Muscle of leg (tissue), 11 donors: ENCODE data around the gene RFC1. TPM values are rescaled to one million over a fixed set of nuclear protein-coding genes. Genes with fewer than 3 reads are reported as not detected.
"Not testable (repeated sequence)": the region's sequence is repeated elsewhere in the genome, so short reads cannot be mapped to it uniquely, and the experiment has no call there.

Experiments used
- DNase-seq: peaks from one replicate; pipeline ENCODE4 v3.0.0; 2013
- H3K27ac ChIP-seq: one replicate; pipeline ENCODE4 v1.5.1; 2013; ENCODE audit warnings: mild to moderate bottlenecking, low read length, control low read depth
- H3K27me3 ChIP-seq: one replicate; pipeline ENCODE4 v1.6.1; 2013; ENCODE audit warnings: low read length; ENCODE audit not compliant: control insufficient read depth, insufficient read depth
- H3K36me3 ChIP-seq: one replicate; pipeline ENCODE4 v1.6.1; 2013; ENCODE audit warnings: low read length; ENCODE audit not compliant: control insufficient read depth, insufficient read depth
- H3K4me1 ChIP-seq: one replicate; pipeline ENCODE4 v1.6.1; 2013; ENCODE audit warnings: low read length; ENCODE audit not compliant: control insufficient read depth, insufficient read depth
- H3K4me3 ChIP-seq: one replicate; pipeline ENCODE4 v1.5.1; 2013; ENCODE audit warnings: low read length, control low read depth
- H3K9me3 ChIP-seq: replicated peaks from 2 replicates; pipeline ENCODE4 v1.6.1; 2013; ENCODE audit warnings: low read depth, low read length; ENCODE audit not compliant: control insufficient read depth
- WGBS: methylation state at CpG from one replicate; pipeline ENCODE4 v1.1.5; 2013; ENCODE audit warnings: missing lambda C conversion rate; ENCODE audit not compliant: insufficient coverage; 5-methylcytosine and 5-hydroxymethylcytosine counted together
- polyA plus RNA-seq, 8 donors: library from polyadenylated mRNA; unstranded; fragments of 120-200 nt; gene quantifications; one replicate each; pipeline versions ENCODE4 v1.2.1 to v1.2.3, GENCODE V29; 2013; ENCODE audit warnings: inconsistent platforms in 1 of 8, low replicate concordance in 1 of 8; ENCODE audit not compliant: insufficient read length in 8 of 8, insufficient read depth in 1 of 8
- total RNA-seq: library from RNA; stranded (reverse); fragments of 120-200 nt; gene quantifications from one replicate; pipeline ENCODE4 v1.2.4, GENCODE V29; 2013

RFC1 gene
- total and polyA plus RNA-seq, 9 donors = 28.6 to 45.1 (median 33.0) TPM

GRCh38 chr4:39390603-39391002 is 24.4 kb upstream of the RFC1 start:
- Histone ChIP-seq H3K36me3 (no peaks in the 10 kb centered on the region), H3K4me3 (no peak overlapping the region), H3K27ac (no peak overlapping the region), H3K9me3 (no peaks in the 10 kb centered on the region), H3K4me1 (no peaks in the 10 kb centered on the region), H3K27me3 (no peaks in the 10 kb centered on the region)
- no peak for DNase-seq
- 57% methylated on average over 5 of the region's 6 CpGs for WGBS

- H3K27me3 ChIP-seq = no peaks in the 10 kb centered on the region
- DNase-seq = no peak
- H3K27ac ChIP-seq = no peak overlapping the region
- no peaks in the 10 kb centered on the region for H3K4me1 ChIP-seq
- no peaks in the 10 kb centered on the region for H3K9me3 ChIP-seq
- 87% methylated on average over 5 of the region's 11 CpGs for WGBS
- no peaks in the 10 kb centered on the region for H3K36me3 ChIP-seq
- no peak overlapping the region for H3K4me3 ChIP-seq
These were observed 18.4 kb upstream of the RFC1 start for GRCh38 chr4:39384563-39384962.

GRCh38 chr4:39383690-39384089 is 17.5 kb upstream of the RFC1 start:
- H3K27ac ChIP-seq = no peak overlapping the region
- H3K4me3 ChIP-seq = no peak overlapping the region
- H3K9me3 ChIP-seq = no peaks in the 10 kb centered on the region
- no peak for DNase-seq
- H3K4me1 ChIP-seq = no peaks in the 10 kb centered on the region
- no CpG with 5 or more reads among the region's 1 CpG for WGBS
- no peaks in the 10 kb centered on the region for H3K36me3 ChIP-seq
- H3K27me3 ChIP-seq = no peaks in the 10 kb centered on the region

GRCh38 chr4:39375478-39375877 is 9.3 kb upstream of the RFC1 start:
- WGBS = no CpG with 5 or more reads among the region's 4 CpGs
- H3K9me3 ChIP-seq = no peaks in the 10 kb centered on the region
- H3K4me1 ChIP-seq = no peaks in the 10 kb centered on the region
- no peak for DNase-seq
- no peaks in the 10 kb centered on the region for H3K27me3 ChIP-seq
- H3K36me3 ChIP-seq = no peaks in the 10 kb centered on the region
- no peak overlapping the region for H3K27ac ChIP-seq
- H3K4me3 ChIP-seq = no peak overlapping the region

GRCh38 chr4:39371209-39371608 is 5.0 kb upstream of the RFC1 start:
- not testable (repeated sequence) for H3K27ac ChIP-seq, H3K4me3 ChIP-seq, H3K36me3 ChIP-seq, H3K4me1 ChIP-seq, H3K9me3 ChIP-seq, DNase-seq, H3K27me3 ChIP-seq
- 79% methylated on average over 5 of the region's 6 CpGs for WGBS

- Histone ChIP-seq H3K27ac (no peak overlapping the region), H3K4me3 (no peak overlapping the region), H3K27me3 (no peaks in the 10 kb centered on the region), H3K4me1 (peaks cover 5% of the 10 kb centered on the region), H3K9me3 (no peaks in the 10 kb centered on the region), H3K36me3 (no peaks in the 10 kb centered on the region)
- DNase-seq = no peak
- WGBS = no CpG with 5 or more reads among the region's 4 CpGs
These were observed 3.1 kb upstream of the RFC1 start for GRCh38 chr4:39369301-39369700.

- Histone ChIP-seq H3K27me3 (no peaks in the 10 kb centered on the region), H3K4me3 (no peak overlapping the region)
These were observed 1.0 kb upstream of the RFC1 start for GRCh38 chr4:39367166-39367565.

GRCh38 chr4:39365360-39365759 is 802 bp downstream of the RFC1 start:
- Histone ChIP-seq H3K4me1 (peaks cover 5% of the 10 kb centered on the region), H3K9me3 (no peaks in the 10 kb centered on the region), H3K27me3 (no peaks in the 10 kb centered on the region), H3K4me3 (peak overlapping the region; percentile 87), H3K36me3 (no peaks in the 10 kb centered on the region), H3K27ac (peak overlapping the region; percentile 87)
- DNase-seq = no peak
- WGBS = no CpG with 5 or more reads among the region's 7 CpGs

More at GRCh38 chr4:39367166-39367565, 1.0 kb upstream of the RFC1 start:
- no peaks in the 10 kb centered on the region for H3K36me3 ChIP-seq
- no peak overlapping the region for H3K27ac ChIP-seq
- H3K4me1 ChIP-seq = peaks cover 5% of the 10 kb centered on the region
- no peaks in the 10 kb centered on the region for H3K9me3 ChIP-seq
- no peak for DNase-seq
- WGBS = 85% methylated on average over 5 of the region's 6 CpGs

GRCh38 chr4:39363773-39364393 is 2.3 kb downstream of the RFC1 start:
- no CpG with 5 or more reads among the region's 4 CpGs for WGBS
- no peaks in the 10 kb centered on the region for H3K9me3 ChIP-seq

GRCh38 chr4:39362827-39363226 is 3.3 kb downstream of the RFC1 start:
- Histone ChIP-seq H3K27ac (no peak overlapping the region), H3K27me3 (no peaks in the 10 kb centered on the region), H3K9me3 (no peaks in the 10 kb centered on the region), H3K36me3 (no peaks in the 10 kb centered on the region), H3K4me1 (peaks cover 5% of the 10 kb centered on the region), H3K4me3 (no peak overlapping the region)
- no CpG with 5 or more reads among the region's 3 CpGs for WGBS
- no peak for DNase-seq

More at GRCh38 chr4:39363773-39364393, 2.3 kb downstream of the RFC1 start:
- no peaks in the 10 kb centered on the region for H3K36me3 ChIP-seq
- no peaks in the 10 kb centered on the region for H3K27me3 ChIP-seq
- peaks cover 5% of the 10 kb centered on the region for H3K4me1 ChIP-seq
- no peak for DNase-seq
- H3K4me3 ChIP-seq = no peak overlapping the region
- H3K27ac ChIP-seq = no peak overlapping the region

GRCh38 chr4:39360611-39361010 is 5.6 kb downstream of the RFC1 start:
- not testable (repeated sequence) for H3K4me3 ChIP-seq, H3K36me3 ChIP-seq, H3K27me3 ChIP-seq, DNase-seq, H3K9me3 ChIP-seq, H3K27ac ChIP-seq, H3K4me1 ChIP-seq
- 100% methylated on average over 1 of the region's 4 CpGs for WGBS
